HepG2 (cell line): Measurements from ENCODE around the gene POLN. TPM values are rescaled to one million over a fixed set of nuclear protein-coding genes. Genes with fewer than 3 reads are reported as not detected.

Experiments used
- HDAC1 ChIP-seq: sonication (generic); formaldehyde crosslinking; IDR thresholded peaks from 2 replicates; pipeline ENCODE4 v1.5.1; 2020; ENCODE audit warnings: mild to moderate bottlenecking, missing genetic modification reagents
- RARG ChIP-seq: sonication (generic); formaldehyde crosslinking; IDR thresholded peaks from 2 replicates; pipeline ENCODE4 v1.4.0; 2020; ENCODE audit warnings: low read depth, mild to moderate bottlenecking, missing genetic modification reagents
- SKIL ChIP-seq: sonication (generic); formaldehyde crosslinking; IDR thresholded peaks from 2 replicates; pipeline ENCODE4 v1.8.0; 2022; ENCODE audit warnings: missing genetic modification reagents, mild to moderate bottlenecking, moderate library complexity, borderline replicate concordance
- THAP11 ChIP-seq: IDR thresholded peaks from 2 replicates; pipeline ENCODE4 v1.6.1; 2016; ENCODE audit warnings: missing biosample characterization, missing genetic modification reagents
- THAP9 ChIP-seq: sonication (generic); formaldehyde crosslinking; IDR thresholded peaks from 2 replicates; pipeline ENCODE4; 2020; ENCODE audit warnings: missing genetic modification reagents, mild to moderate bottlenecking, borderline replicate concordance
- ZFP62 ChIP-seq: sonication (generic); formaldehyde crosslinking; IDR thresholded peaks from 2 replicates; pipeline ENCODE4 v1.4.0; 2020; ENCODE audit warnings: missing genetic modification reagents
- ZFY ChIP-seq: sonication (generic); formaldehyde crosslinking; IDR thresholded peaks from 2 replicates; pipeline ENCODE4 v1.4.0; 2020; ENCODE audit warnings: missing genetic modification reagents
- ZNF687 ChIP-seq: sonication (generic); formaldehyde crosslinking; IDR thresholded peaks from 2 replicates; pipeline ENCODE4 v1.5.1; 2020; ENCODE audit warnings: mild to moderate bottlenecking, missing genetic modification reagents, moderate library complexity
- polyA plus RNA-seq, 8 experiments: library from polyadenylated mRNA; depleted of rRNA in 3 of 8; stranded (reverse) in 7 of 8; unstranded in 1 of 8; fragments of >200 nt; fragmentation: Illumina TruSeq in 4 of 8; extraction: Trizol in 4 of 8; gene quantifications; 2 replicates each; pipeline versions ENCODE4 v1.2.1 to v1.2.3, GENCODE V29; 2011 to 2016; ENCODE audit warnings: low read depth in 4 of 8, missing spikeins in 1 of 8, mixed read lengths in 1 of 8; ENCODE audit not compliant: insufficient read depth in 1 of 8
- total RNA-seq, 5 experiments: library from RNA; depleted of rRNA; stranded (reverse); fragments of >200 nt; fragmentation: Illumina TruSeq; extraction: Trizol; gene quantifications; 2 replicates each; pipeline ENCODE4 v1.2.3, GENCODE V29; 2016; ENCODE audit warnings: low read depth in 1 of 5
- TF ChIP-seq, protein P1 (sequence below): sonication (generic); formaldehyde crosslinking; IDR thresholded peaks from 2 replicates; pipeline ENCODE4 v1.4.0; 2020; ENCODE audit warnings: missing genetic modification reagents, mild to moderate bottlenecking, borderline replicate concordance
- TF ChIP-seq, protein P2 (sequence below): sonication (generic); formaldehyde crosslinking; IDR thresholded peaks from 2 replicates; pipeline ENCODE4 v1.5.0; 2020; ENCODE audit warnings: mild to moderate bottlenecking, missing genetic modification reagents

POLN gene
- total and polyA plus RNA-seq, 2 of the 13 experiments (the other 11 are each of a cell fraction or from before 2014, with no cell fraction given): 0.93 to 1.5 TPM

DNA sequence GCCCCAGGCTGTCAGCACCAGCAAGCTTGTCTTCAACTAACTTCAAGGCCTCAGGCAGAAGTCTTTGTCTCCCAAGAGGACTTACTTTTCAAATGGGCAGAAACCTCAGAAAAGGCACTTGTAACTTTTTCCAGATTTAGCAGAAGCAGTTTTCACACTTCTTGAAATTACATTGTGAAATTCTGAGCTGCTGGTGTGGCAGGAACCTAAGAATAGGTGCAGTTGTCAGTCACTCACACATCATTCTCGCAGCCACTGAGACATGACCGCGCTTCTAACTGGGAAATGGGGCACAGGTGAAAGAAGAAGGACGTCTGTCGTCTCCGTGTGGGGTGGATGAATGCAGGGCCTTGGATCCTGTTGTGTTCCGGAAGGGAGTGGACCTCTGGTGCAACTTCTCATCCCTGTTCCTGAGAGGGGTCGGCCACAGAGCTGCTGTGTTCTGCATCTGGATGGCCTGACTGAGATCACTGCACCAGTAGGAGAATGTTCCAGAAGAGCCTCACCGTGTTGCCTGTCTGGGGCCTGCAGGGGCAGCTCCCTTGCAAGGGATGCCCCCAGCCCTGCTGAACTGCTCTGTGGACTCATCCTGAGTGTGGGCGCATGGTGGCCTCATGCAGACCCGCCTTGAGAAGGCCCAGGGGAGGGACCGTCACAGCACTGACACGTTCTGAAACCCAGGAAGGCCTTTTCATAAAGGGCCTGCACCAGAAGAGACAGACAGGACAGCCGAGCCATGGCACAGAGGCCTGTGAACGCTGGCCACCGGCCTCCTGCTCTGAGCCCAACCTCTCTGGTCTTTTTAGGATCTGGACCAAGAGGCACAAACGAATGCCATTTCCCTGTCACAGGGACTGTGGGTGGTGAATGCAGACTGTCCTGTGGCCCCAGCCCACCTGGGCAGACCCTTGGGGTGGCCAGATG is 164.1 kb downstream of the POLN start (continued):
- TF ChIP-seq RARG (CRISPR knock-in tag) (no peak), ZNF687 (CRISPR knock-in tag) (peak; percentile 39), THAP11 (no peak), THAP9 (CRISPR knock-in tag) (no peak), HDAC1 (CRISPR knock-in tag) (0 out of 2 replicates have a peak, but pooled peaks have one; percentile 30), SKIL (CRISPR knock-in tag) (no peak), ZFP62 (CRISPR knock-in tag) (no peak), ZFY (CRISPR knock-in tag) (0 out of 2 replicates have a peak, but pooled peaks have one; percentile 0)
- TF ChIP-seq, protein P1, sequence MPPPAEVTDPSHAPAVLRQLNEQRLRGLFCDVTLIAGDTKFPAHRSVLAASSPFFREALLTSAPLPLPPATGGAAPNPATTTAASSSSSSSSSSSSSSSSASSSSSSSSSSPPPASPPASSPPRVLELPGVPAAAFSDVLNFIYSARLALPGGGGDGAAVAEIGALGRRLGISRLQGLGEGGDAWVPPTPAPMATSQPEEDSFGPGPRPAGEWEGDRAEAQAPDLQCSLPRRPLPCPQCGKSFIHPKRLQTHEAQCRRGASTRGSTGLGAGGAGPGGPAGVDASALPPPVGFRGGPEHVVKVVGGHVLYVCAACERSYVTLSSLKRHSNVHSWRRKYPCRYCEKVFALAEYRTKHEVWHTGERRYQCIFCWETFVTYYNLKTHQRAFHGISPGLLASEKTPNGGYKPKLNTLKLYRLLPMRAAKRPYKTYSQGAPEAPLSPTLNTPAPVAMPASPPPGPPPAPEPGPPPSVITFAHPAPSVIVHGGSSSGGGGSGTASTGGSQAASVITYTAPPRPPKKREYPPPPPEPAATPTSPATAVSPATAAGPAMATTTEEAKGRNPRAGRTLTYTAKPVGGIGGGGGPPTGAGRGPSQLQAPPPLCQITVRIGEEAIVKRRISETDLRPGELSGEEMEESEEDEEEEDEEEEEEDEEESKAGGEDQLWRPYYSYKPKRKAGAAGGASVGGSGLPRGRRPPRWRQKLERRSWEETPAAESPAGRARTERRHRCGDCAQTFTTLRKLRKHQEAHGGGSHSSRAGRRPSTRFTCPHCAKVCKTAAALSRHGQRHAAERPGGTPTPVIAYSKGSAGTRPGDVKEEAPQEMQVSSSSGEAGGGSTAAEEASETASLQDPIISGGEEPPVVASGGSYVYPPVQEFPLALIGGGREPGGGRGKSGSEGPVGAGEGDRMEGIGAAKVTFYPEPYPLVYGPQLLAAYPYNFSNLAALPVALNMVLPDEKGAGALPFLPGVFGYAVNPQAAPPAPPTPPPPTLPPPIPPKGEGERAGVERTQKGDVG (CRISPR knock-in tag): no peak
- TF ChIP-seq, protein P2, sequence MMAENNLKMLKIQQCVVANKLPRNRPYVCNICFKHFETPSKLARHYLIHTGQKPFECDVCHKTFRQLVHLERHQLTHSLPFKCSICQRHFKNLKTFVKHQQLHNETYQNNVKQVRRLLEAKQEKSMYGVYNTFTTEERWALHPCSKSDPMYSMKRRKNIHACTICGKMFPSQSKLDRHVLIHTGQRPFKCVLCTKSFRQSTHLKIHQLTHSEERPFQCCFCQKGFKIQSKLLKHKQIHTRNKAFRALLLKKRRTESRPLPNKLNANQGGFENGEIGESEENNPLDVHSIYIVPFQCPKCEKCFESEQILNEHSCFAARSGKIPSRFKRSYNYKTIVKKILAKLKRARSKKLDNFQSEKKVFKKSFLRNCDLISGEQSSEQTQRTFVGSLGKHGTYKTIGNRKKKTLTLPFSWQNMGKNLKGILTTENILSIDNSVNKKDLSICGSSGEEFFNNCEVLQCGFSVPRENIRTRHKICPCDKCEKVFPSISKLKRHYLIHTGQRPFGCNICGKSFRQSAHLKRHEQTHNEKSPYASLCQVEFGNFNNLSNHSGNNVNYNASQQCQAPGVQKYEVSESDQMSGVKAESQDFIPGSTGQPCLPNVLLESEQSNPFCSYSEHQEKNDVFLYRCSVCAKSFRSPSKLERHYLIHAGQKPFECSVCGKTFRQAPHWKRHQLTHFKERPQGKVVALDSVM: no peak
